H1 (cell line): ENCODE measurements around the gene SELENOV. TPM values are rescaled to one million over a fixed set of nuclear protein-coding genes. Genes with fewer than 3 reads are reported as not detected.

Experiments used
- CTCF ChIA-PET: fragments of 300-600 bp; sonication (Branson Sonifier 250); formaldehyde crosslinking; loops from one replicate; lab custom pipeline; 2021; ENCODE audit not compliant: partially characterized antibody; lab: Charles Lee
- POLR2A ChIA-PET: fragments of 300-600 bp; sonication (Branson Sonifier 250); formaldehyde crosslinking; loops from one replicate; lab custom pipeline; 2021; ENCODE audit warnings: inconsistent platforms; ENCODE audit not compliant: partially characterized antibody; lab: Charles Lee
- DNase-seq, 2 experiments: peaks; one replicate each; pipeline versions ENCODE4 v3.0.0 to v3.0.0-alpha.2; 2010 to 2022; ENCODE audit warnings: low spot score in 2 of 2, low read depth in 1 of 2, mixed read lengths in 1 of 2
- FAIRE-seq: peaks from 2 replicates; lab custom pipeline; 2011; peaks lifted over from hg19 to GRCh38; lab: Jason Lieb, UNC
- H2AFZ ChIP-seq: 2 replicates; pipeline ENCODE4 v1.8.1; 2012; ENCODE audit warnings: low read length, inconsistent platforms
- H2AK5ac ChIP-seq: 2 replicates; pipeline ENCODE4 v1.6.1; 2013; ENCODE audit warnings: low read depth, low read length
- H2BK120ac ChIP-seq: replicated peaks from 2 replicates; pipeline ENCODE3; 2013; ENCODE audit warnings: low read depth, low read length, inconsistent platforms
- H2BK12ac ChIP-seq: 2 replicates; pipeline ENCODE4 v1.6.1; 2013; ENCODE audit warnings: low read depth, low read length
- H2BK15ac ChIP-seq: 2 replicates; pipeline ENCODE4 v1.6.1; 2013; ENCODE audit warnings: low read length
- H2BK20ac ChIP-seq: 2 replicates; pipeline ENCODE4 v1.6.1; 2013; ENCODE audit warnings: low read length
- H2BK5ac ChIP-seq: 2 replicates; pipeline ENCODE4 v1.6.1; 2013; ENCODE audit warnings: low read depth, low read length
- H3K14ac ChIP-seq: 2 replicates; pipeline ENCODE4 v1.6.1; 2013; ENCODE audit warnings: inconsistent platforms; ENCODE audit not compliant: insufficient read length
- H3K18ac ChIP-seq: 2 replicates; pipeline ENCODE4 v1.6.1; 2013; ENCODE audit warnings: low read length; ENCODE audit errors: extremely low read depth
- H3K23ac ChIP-seq: 2 replicates; pipeline ENCODE4 v1.6.1; 2013; ENCODE audit warnings: inconsistent platforms; ENCODE audit not compliant: insufficient read length
- H3K23me2 ChIP-seq: 2 replicates; pipeline ENCODE4 v1.6.1; 2013; ENCODE audit warnings: low read depth, low read length
- H3K27ac ChIP-seq: 2 replicates; pipeline ENCODE4 v1.6.1; 2011; ENCODE audit warnings: low read depth, low read length, inconsistent platforms
- H3K27me3 ChIP-seq, 4 experiments: replicated peaks in 1 of 4; 1 replicate in 1 of 4; 2 replicates in 3 of 4; pipeline versions ENCODE4 v1.6.1 to v1.8.1; 2011 to 2013; ENCODE audit warnings: low read length in 3 of 4, mild to moderate bottlenecking in 3 of 4, inconsistent platforms in 2 of 4, mixed read lengths in 2 of 4, moderate library complexity in 1 of 4; ENCODE audit not compliant: control insufficient read depth in 3 of 4, insufficient read depth in 3 of 4; ENCODE audit errors: extremely low read depth in 1 of 4
- H3K36me3 ChIP-seq, 4 experiments: 2 replicates each; pipeline versions ENCODE4 v1.6.1 to v1.8.1; 2011 to 2013; ENCODE audit warnings: mild to moderate bottlenecking in 4 of 4, low read length in 3 of 4, moderate library complexity in 2 of 4, control low read depth in 1 of 4, inconsistent platforms in 1 of 4; ENCODE audit not compliant: insufficient read depth in 4 of 4, control insufficient read depth in 2 of 4
- H3K4ac ChIP-seq: replicated peaks from 2 replicates; pipeline ENCODE3; 2013; ENCODE audit warnings: low read length, low read depth, mixed read lengths, inconsistent platforms; ENCODE audit not compliant: insufficient read length
- H3K4me1 ChIP-seq, 4 experiments: replicated peaks in 1 of 4; 1 replicate in 1 of 4; 2 replicates in 3 of 4; pipeline versions ENCODE4 v1.6.1 to v1.8.1; 2011 to 2013; ENCODE audit warnings: low read length in 3 of 4, inconsistent platforms in 2 of 4, mixed read lengths in 1 of 4; ENCODE audit not compliant: insufficient read depth in 4 of 4, control insufficient read depth in 3 of 4
- H3K4me2 ChIP-seq, 2 experiments: 2 replicates each; pipeline versions ENCODE4 v1.6.1 to v1.8.1; 2011 to 2013; ENCODE audit warnings: low read depth in 2 of 2, low read length in 2 of 2, control low read depth in 1 of 2, inconsistent platforms in 1 of 2, mild to moderate bottlenecking in 1 of 2; ENCODE audit not compliant: insufficient read depth in 1 of 2
- H3K4me3 ChIP-seq, 4 experiments: fragments of 200-600, 300-600 bp in 1 of 4; sonication (generic), shearing (Covaris generic), sonication (Bioruptor Twin) in 1 of 4; 2 replicates each; pipeline versions ENCODE4 v1.5.1 to v1.8.1; 2011 to 2016; ENCODE audit warnings: low read length in 4 of 4, low read depth in 3 of 4, control low read depth in 2 of 4, inconsistent platforms in 2 of 4, mild to moderate bottlenecking in 2 of 4, mixed read lengths in 1 of 4, moderate library complexity in 1 of 4; ENCODE audit not compliant: insufficient read depth in 2 of 4; ENCODE audit errors: extremely low read depth in 1 of 4
- H3K56ac ChIP-seq: replicated peaks from 2 replicates; pipeline ENCODE3; 2013; ENCODE audit warnings: low read depth, mild to moderate bottlenecking, mixed read lengths, low read length, inconsistent platforms; ENCODE audit not compliant: insufficient read length
- H3K79me1 ChIP-seq: 2 replicates; pipeline ENCODE4 v1.6.1; 2013; ENCODE audit warnings: low read depth, low read length, control low read depth
- H3K79me2 ChIP-seq, 2 experiments: 2 replicates each; pipeline versions ENCODE4 v1.6.1 to v1.8.1; 2012 to 2013; ENCODE audit warnings: low read length in 2 of 2, mild to moderate bottlenecking in 2 of 2, inconsistent platforms in 1 of 2; ENCODE audit not compliant: insufficient read depth in 2 of 2, control insufficient read depth in 1 of 2
- H3K9ac ChIP-seq, 4 experiments: replicated peaks in 1 of 4; 1 replicate in 1 of 4; 2 replicates in 3 of 4; pipeline versions ENCODE4 v1.6.1 to v1.8.1; 2011 to 2013; ENCODE audit warnings: low read depth in 3 of 4, low read length in 3 of 4, control low read depth in 2 of 4, mild to moderate bottlenecking in 2 of 4, moderate library complexity in 2 of 4, inconsistent platforms in 1 of 4; ENCODE audit errors: extremely low read depth in 1 of 4
- H3K9me3 ChIP-seq, 2 experiments: 2 replicates each; pipeline versions ENCODE4 v1.6.1 to v1.8.1; 2012 to 2013; ENCODE audit warnings: mild to moderate bottlenecking in 2 of 2, moderate library complexity in 2 of 2, control low read depth in 1 of 2, inconsistent platforms in 1 of 2, low read depth in 1 of 2, low read length in 1 of 2, mixed read lengths in 1 of 2; ENCODE audit not compliant: insufficient read depth in 2 of 2
- H4K20me1 ChIP-seq, 2 experiments: replicated peaks in 1 of 2; 2 replicates each; pipeline versions ENCODE3 to v1.8.1; 2011 to 2013; ENCODE audit warnings: inconsistent platforms in 2 of 2, low read length in 2 of 2, mild to moderate bottlenecking in 1 of 2; ENCODE audit not compliant: insufficient read depth in 2 of 2, control insufficient read depth in 1 of 2
- H4K5ac ChIP-seq: 2 replicates; pipeline ENCODE4 v1.6.1; 2013; ENCODE audit warnings: low read length, low read depth, mixed read lengths, inconsistent platforms; ENCODE audit not compliant: insufficient read length
- H4K8ac ChIP-seq: 2 replicates; pipeline ENCODE4 v1.8.0; 2013; ENCODE audit warnings: mild to moderate bottlenecking, moderate library complexity, low read length, inconsistent platforms; ENCODE audit not compliant: insufficient read depth; ENCODE audit errors: extremely low read depth
- H4K91ac ChIP-seq: replicated peaks from 2 replicates; pipeline ENCODE3; 2013; ENCODE audit warnings: low read length, mixed read lengths, inconsistent platforms; ENCODE audit not compliant: insufficient read length
- BACH1 ChIP-seq: IDR thresholded peaks from 2 replicates; pipeline ENCODE4 v1.6.1; 2012; ENCODE audit warnings: low read length, improper control_type of control experiment
- CBX5 ChIP-seq: fragments of 300-800, 300-1000 bp; sonication (generic); IDR thresholded peaks from 2 replicates; pipeline ENCODE4 v1.7.1; 2016; ENCODE audit warnings: antibody characterized with exemption, low read length, low read depth
- EP300 ChIP-seq, 2 experiments: IDR thresholded peaks; 1 replicate in 1 of 2; 2 replicates in 1 of 2; pipeline ENCODE4 v1.6.1; 2011 to 2012; ENCODE audit warnings: low read depth in 2 of 2, low read length in 2 of 2, mild to moderate bottlenecking in 2 of 2, borderline replicate concordance in 1 of 2, inconsistent platforms in 1 of 2, moderate library complexity in 1 of 2
- HDAC2 ChIP-seq, 2 experiments: fragments of 300-600 bp in 1 of 2; sonication (generic) in 1 of 2; IDR thresholded peaks; 2 replicates each; pipeline ENCODE4 v1.6.1; 2011 to 2012; ENCODE audit warnings: low read depth in 2 of 2, low read length in 2 of 2, mild to moderate bottlenecking in 2 of 2, moderate library complexity in 2 of 2, borderline replicate concordance in 1 of 2, inconsistent platforms in 1 of 2
- JUN ChIP-seq: IDR thresholded peaks from 2 replicates; pipeline ENCODE4 v1.6.1; 2011; ENCODE audit warnings: low read depth, mild to moderate bottlenecking, improper control_type of control experiment, low read length
- KDM1A ChIP-seq: fragments of 200-600, 300-600 bp; sonication (generic); IDR thresholded peaks from 2 replicates; pipeline ENCODE4 v1.7.1; 2016; ENCODE audit warnings: mild to moderate bottlenecking, low read length, borderline replicate concordance
- KDM5A ChIP-seq: fragments of 200-600 bp; IDR thresholded peaks from 2 replicates; pipeline ENCODE4 v1.7.1; 2012; ENCODE audit warnings: mild to moderate bottlenecking, low read length, inconsistent platforms, mixed read lengths
- POLR2AphosphoS5 ChIP-seq: IDR thresholded peaks from 2 replicates; pipeline ENCODE4 v1.6.1; 2011; ENCODE audit warnings: low read depth, low read length
- RFX5 ChIP-seq: IDR thresholded peaks from 2 replicates; pipeline ENCODE4 v1.6.1; 2011; ENCODE audit warnings: low read depth, low read length, improper control_type of control experiment, borderline replicate concordance
- SIRT6 ChIP-seq: IDR thresholded peaks from one replicate; pipeline ENCODE4 v1.7.1; 2012; ENCODE audit warnings: low read length, inconsistent platforms
- SP4 ChIP-seq: IDR thresholded peaks from 2 replicates; pipeline ENCODE4 v1.6.1; 2012; ENCODE audit warnings: low read length, inconsistent platforms
- SRF ChIP-seq: IDR thresholded peaks from 2 replicates; pipeline ENCODE4 v1.6.1; 2011; ENCODE audit warnings: mild to moderate bottlenecking, low read depth, low read length, moderate library complexity
- WGBS, 2 experiments: shearing (Covaris generic) in 1 of 2; methylation state at CpG; one replicate each; pipeline versions ENCODE4 v1.1.6 to v1.1.7; 2013 to 2015; ENCODE audit warnings: low lambda C conversion rate in 2 of 2, mixed read lengths in 2 of 2, inconsistent platforms in 1 of 2, low coverage in 1 of 2, missing lambda C conversion rate in 1 of 2; ENCODE audit not compliant: insufficient replicate concordance in 2 of 2, insufficient coverage in 1 of 2, insufficient read length in 1 of 2; ENCODE audit errors: extremely low coverage in 1 of 2, missing lambda C conversion rate in 1 of 2; 5-methylcytosine and 5-hydroxymethylcytosine counted together
- polyA plus RNA-seq, 7 experiments: library from polyadenylated mRNA; depleted of rRNA in 3 of 7; stranded (reverse) in 5 of 7; unstranded in 2 of 7; fragments of >200 nt in 5 of 7; fragments of 200-250 nt in 2 of 7; gene quantifications; 1 replicate in 5 of 7; 2 replicates in 1 of 7; 4 replicates in 1 of 7; pipeline versions ENCODE4 v1.2.1 to v1.2.3, GENCODE V29; 2011 to 2013; ENCODE audit warnings: missing spikeins in 2 of 7, mixed read lengths in 2 of 7
- total RNA-seq: library from RNA; stranded (reverse); fragmentation: NEBNext Ultra II Directional; extraction: Animal tissue kit (Norgen Biotek cat#: 25700); gene quantifications from 2 replicates; pipeline ENCODE4 v1.2.1, GENCODE V29; 2021

Gene SELENOV
- total and polyA plus RNA-seq, 2 of the 8 experiments (the other 6 are each of a cell fraction or from before 2014, with no cell fraction given): 8.4 to 10.7 TPM

DNA sequence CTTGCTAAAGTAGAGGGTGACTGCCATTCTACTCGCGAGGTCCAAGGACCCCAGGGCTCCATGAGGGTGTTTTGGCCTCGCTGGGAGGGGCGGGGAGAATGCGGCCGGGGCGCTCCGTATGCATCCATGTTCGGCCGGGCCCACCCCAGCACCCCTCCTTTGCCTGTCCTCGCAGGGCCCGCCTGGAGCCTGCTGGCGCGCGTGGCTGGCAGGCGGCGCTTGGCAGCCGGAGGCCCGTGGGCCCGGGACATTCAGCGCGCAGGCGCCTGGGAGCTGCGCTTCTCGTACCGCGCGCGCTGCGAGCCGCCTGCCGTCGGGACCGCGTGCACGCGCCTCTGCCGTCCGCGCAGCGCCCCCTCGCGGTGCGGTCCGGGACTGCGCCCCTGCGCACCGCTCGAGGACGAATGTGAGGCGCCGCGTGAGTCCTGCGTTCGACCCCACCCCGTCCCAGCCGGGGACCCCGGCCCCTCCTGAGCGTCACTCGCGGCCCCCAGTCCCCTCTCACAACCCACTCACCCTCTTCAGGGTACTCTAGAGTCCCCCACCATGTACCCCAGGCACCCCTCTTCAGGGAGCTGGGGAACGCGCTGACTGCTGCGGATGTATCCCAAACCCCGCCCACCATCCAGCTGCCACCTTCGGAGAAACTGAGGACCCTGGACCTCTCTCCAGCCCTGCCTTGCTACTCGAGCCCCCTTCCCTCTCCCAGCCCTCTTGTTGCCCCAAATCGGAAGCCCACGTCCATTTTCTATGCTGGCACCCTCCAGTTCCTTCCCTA lies 12.1 kb upstream of the SELENOV start:
- DNase-seq (peak in 1 of 2 experiments; percentile 93), FAIRE-seq (no peak)
- H3K23ac ChIP-seq: no peak overlapping the region
- peaks cover 0 to 3% of the 10 kb centered on the region in 2 experiments for H4K20me1 ChIP-seq
- H2AK5ac ChIP-seq: no peak overlapping the region
- H2BK15ac ChIP-seq: peak overlapping the region; percentile 29; the same call in 1 of the 2 replicates
- H2AFZ ChIP-seq: no peak overlapping the region
- no peak overlapping the region for H2BK12ac ChIP-seq
- no peak overlapping the region for H4K91ac ChIP-seq
- no peak overlapping the region for H3K56ac ChIP-seq
- H4K8ac ChIP-seq: peak overlapping the region; percentile 88
- ChIA-PET CTCF (interaction anchor here (0.7 to 1.8 kb wide), 18 partner anchors 9 to 105 kb away, joined by 3 to 23 read pairs (median 3); partner anchors contain the start of gene SELENOV), POLR2A (interaction anchor here (0.6 to 1.2 kb wide), 11 partner anchors 10 to 112 kb away, joined by 3 to 7 read pairs (median 3); partner anchors contain the start of genes PAF1 and TIMM50)
- H3K27me3 ChIP-seq: peaks cover 36 to 95% (median 85%) of the 10 kb centered on the region in 4 experiments
- peaks cover 3 to 10% (median 5%) of the 10 kb centered on the region in 4 experiments; a peak in 5 of 7 replicates for H3K4me1 ChIP-seq
- H3K18ac ChIP-seq: peak overlapping the region; percentile 48; the same call in 1 of the 2 replicates
- no peak overlapping the region for H2BK5ac ChIP-seq
- peak overlapping the region in 1 of 4 experiments; percentile 37; a peak in 1 of 8 replicates for H3K4me3 ChIP-seq
- H3K79me2 ChIP-seq: no peaks in the 10 kb centered on the region
- no peak overlapping the region for H3K9ac ChIP-seq
- no peaks in the 10 kb centered on the region for H3K79me1 ChIP-seq
- 26% methylated on average over 44 of the region's 69 CpGs; no CpG with 5 or more reads in 1 of the 2 experiments for WGBS, 2 experiments
- peak overlapping the region in 1 of 2 experiments; percentile 52; a peak in 2 of 4 replicates for H3K4me2 ChIP-seq
- no peak overlapping the region for H4K5ac ChIP-seq
- H2BK120ac ChIP-seq: no peak overlapping the region
- no peak overlapping the region for H3K27ac ChIP-seq
- H2BK20ac ChIP-seq: no peak overlapping the region
- H3K14ac ChIP-seq: no peak overlapping the region
- no peak overlapping the region for H3K4ac ChIP-seq
- H3K23me2 ChIP-seq: peaks cover 22% of the 10 kb centered on the region
- peaks cover 6 to 8% of the 10 kb centered on the region in 2 experiments; a peak in 3 of 4 replicates for H3K9me3 ChIP-seq
- H3K36me3 ChIP-seq: no peaks in the 10 kb centered on the region
- TF ChIP-seq HDAC2 (IDR thresholded peaks at IDR 0.05; ENCODE audit: borderline replicate concordance in 1 of 2, low read depth in 2 of 2, low read length in 2 of 2): peak in 1 of 2 experiments; percentile 64; a peak in 1 of 4 replicates
- no peak for TF ChIP-seq KDM5A
- TF ChIP-seq EP300 (IDR thresholded peaks at IDR 0.05; ENCODE audit: borderline replicate concordance in 1 of 2, low read depth in 2 of 2, low read length in 2 of 2): no peak
- no peak for TF ChIP-seq JUN
- TF ChIP-seq SIRT6: no peak
- TF ChIP-seq SRF: no peak
- TF ChIP-seq RFX5: no peak
- TF ChIP-seq BACH1: no peak
- TF ChIP-seq KDM1A: no peak
- no peak for TF ChIP-seq CBX5
- TF ChIP-seq SP4: no peak
- TF ChIP-seq POLR2AphosphoS5: no peak
